COR-L47 (cell line): Measurements from ENCODE around the gene MPP3.
"Not testable (repeated sequence)": the region's sequence is repeated elsewhere in the genome, so short reads cannot be mapped to it uniquely, and the experiment has no call there.

ENCODE experiments used
- DNase-seq: peaks from one replicate; lab custom pipeline; 2025; lab: John Stamatoyannopoulos, UW

MPP3 gene

DNA sequence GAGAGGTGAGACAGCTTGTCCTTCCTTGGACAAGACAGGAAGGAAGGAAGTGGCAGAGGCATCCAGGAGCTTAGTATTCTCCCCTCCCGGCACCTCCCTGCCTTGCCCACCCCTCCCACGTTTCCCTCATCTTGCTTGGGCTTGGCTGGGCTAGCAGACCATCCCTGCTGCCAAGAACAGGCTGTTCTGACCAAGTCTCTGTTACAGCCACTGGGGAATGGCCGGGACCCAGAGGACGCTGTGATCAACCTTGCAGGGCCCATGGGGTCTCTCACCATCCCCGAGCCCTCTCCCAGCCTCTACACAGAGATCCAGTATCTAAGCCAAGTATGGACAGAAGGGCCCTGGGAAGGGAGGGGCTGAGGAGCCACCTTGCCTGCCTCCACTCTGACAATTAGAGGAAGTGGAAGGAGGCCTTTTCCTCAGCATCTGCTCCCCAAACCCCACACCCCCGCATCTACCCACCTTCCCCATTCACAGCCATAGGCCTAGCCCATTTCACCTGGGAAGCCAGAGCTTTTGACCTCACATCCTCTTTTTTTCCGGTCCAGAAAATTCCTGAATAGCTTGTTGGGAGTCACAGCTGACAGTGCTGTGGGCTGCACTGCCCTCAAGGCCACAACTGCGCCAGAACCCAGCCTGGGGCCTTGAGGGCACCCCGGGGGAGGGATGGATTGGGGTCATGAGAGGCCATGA, 28.1 kb upstream of the MPP3 start:
- no peak for DNase-seq

DNA sequence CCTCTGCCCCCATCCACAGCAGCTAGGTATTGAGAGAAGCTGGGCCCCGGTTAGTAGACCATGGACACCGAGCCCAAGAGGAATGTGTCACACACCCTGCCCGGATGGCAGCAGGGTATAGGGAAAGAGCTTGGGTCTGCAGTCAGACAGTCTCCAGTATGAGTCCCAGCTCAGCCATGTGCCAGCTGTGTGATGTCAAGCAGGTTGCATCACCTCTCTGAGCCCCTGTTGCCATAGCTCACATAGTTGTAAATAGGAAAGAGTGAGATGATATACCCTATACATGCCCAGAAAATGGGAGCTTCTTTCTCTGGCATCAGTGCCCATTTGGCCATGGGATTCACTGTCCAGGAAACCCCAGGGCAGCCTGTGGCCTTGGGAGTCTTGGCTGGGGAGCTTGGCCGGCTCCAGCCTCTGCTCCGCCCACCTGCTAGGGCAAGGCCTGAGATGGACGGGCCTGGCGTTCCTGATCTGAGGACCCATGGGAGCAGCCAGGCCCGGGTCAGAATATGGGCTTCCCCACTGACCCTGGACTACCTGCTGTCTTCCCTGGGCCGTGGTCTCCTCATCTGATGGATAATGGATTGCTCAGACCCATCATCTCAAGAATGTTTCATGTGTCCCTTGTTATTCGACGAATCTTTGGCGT, 27.3 kb upstream of the MPP3 start:
- no peak for DNase-seq

DNA sequence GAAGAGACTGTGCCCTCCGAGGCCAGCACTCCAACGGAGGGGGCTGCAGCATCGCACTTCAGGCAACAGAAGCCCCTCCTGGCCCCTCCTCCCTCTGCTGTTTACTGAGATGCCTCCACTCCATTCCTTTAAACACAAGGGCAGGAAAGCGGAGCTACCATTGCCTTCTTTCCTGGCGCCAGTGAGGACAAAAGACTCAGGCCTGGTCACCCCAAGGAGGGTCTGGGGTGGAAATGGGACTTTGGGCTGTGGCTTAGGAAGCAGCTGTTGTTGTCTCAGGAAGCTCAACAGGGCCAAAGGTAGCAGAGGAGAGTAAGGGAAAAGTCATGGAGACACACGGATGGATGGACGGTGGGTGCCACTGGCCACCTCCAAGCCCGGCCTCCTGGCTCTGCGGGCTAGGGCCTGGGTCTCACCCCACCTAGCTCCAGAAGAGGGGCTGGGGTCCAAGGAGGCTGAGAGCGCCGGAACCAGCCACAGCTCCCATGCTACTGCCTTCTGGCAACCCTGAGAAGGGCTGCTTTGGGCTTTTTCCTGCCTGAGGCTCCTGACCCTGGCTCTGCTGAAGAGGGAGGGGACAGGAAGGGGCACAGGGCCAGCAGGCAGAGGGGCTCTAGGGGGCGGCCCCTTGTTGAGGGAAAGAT, 25.1 kb upstream of the MPP3 start:
- no peak for DNase-seq

DNA sequence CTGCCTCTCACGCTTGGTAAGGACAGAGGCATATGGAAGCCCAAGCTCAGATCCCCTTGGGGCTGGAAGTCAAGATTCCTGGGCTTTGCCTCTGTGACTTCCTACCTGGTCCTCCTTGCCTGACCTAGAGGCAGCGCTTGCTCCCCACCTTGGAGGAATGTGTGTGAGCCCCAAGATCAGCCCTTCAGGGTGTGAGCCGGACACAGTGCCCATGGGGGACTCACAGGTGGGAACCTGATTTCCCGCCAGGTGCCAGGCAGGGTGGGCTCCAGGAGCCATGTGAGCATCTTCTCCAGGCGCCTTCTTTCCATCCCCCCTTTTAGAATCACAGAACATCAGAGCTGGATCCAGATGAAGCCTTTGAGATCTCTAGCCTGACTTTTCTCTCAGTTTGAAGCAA, 24.2 kb upstream of the MPP3 start:
- DNase-seq, result no peak

DNA sequence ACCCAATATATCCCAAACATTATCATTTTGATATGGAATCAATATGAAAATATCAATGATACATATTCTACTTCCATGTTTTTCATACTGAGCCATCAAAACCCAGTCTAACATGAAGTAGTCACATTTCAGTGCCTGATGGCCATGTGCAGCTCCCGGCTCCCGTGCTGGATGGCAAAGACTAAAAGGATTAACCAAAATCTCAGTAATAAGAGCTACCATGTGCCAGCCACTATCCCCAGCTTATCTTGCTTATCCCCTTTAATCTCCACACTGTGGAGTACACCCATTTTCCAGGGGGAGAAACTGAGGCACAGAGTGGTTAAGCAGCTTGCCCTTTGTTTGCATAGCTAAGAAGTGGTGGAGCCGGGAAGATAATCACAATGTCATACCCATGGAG, 23.2 kb upstream of the MPP3 start:
- no peak for DNase-seq

DNA sequence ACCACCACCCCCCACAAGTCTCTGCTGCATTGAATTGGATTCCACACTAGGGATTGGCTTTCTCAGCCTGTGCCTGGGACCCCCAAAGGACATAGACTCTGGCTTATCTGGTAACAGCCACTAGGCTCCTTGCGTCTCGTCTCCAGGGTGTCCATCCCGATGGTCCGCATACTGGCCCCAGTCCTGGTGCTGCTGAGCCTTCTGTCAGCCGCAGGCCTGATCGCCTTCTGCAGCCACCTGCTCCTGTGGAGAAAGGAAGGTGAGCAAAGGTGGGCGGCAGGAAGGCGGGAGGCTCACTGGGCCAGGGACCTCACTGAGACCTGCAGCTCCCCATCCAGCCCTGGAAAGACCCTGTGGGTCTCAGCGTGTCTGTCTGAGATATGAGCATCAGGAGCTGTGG, 22.1 kb upstream of the MPP3 start:
- no peak for DNase-seq

DNA sequence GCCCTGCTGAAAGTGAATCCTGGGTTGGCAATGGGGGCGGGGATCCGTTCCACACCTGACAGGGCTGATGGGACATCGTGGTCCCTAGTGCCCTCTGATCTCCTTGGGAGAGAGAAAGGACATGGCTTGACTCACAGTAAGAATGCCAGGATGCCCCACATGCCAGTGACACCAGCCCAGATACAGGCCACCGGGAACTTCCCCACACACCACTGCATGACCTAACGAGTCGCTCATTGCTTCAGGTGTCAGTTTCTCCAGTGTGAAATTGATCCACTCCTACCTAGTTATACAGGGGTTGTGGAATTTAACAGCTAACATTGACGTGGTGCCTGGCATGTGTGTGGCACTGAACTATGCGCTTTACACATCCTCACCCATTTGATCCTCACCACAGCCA, 21.6 kb upstream of the MPP3 start:
- DNase-seq, result no peak

DNA sequence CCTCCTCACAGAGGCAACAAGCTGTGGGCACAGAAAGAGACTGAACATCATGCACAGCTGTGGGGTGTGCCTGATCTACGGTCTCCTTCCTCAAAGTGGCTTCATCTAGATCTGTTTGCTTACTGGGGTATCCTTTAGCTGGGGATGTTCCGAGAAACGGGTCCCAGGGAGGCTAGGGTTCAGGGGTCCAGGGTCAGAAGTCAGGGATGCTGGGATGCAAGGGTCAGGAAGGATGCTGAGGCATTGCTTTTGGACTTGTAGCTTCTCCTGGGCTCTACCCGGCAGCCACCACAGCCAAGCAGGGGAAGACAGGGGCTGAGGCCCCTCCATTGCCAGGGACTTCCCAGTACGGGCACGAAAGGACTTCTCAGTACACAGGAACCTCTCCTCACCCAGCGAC, 20.6 kb upstream of the MPP3 start:
- no peak for DNase-seq

DNA sequence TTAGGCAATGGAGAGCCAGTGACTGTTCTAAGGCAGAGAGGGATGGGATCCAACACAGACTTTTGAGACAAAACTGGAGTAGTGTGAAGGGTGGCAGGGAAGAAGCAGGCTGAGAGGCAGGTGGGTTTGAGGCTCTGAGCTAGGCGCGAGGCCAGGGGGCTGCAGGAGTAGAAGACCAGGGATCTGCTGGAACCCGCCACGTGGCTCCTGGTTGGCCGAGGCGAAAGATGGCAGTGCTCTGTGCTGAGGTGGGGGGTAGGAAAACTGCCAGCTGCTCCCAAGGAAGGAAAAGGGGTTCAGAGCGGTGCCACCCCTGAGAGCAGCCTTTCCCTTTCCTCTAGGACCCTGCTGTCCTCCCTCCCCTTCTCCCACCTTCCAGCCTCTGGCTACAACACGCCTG, 19.6 kb upstream of the MPP3 start:
- no peak for DNase-seq

DNA sequence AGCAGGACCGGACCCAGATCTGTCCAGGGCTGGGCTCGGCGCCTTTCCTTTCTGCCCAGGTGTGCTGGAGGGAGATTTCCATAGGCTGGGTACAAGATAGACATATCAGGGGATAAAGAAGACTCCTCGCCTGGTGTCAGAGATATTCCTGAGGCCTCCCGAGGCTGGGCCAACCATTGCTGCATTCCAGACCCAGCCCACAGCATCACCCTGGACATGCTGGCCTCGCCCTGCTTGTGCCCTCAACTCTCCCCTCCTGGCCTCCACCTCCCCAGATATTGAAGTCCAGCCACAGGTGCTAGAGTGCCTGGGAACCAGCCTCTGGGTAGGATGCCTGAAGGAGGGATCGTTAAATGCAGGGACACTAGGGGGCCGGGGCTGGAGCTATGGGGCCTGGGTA, 16.2 kb upstream of the MPP3 start:
- no peak for DNase-seq

DNA sequence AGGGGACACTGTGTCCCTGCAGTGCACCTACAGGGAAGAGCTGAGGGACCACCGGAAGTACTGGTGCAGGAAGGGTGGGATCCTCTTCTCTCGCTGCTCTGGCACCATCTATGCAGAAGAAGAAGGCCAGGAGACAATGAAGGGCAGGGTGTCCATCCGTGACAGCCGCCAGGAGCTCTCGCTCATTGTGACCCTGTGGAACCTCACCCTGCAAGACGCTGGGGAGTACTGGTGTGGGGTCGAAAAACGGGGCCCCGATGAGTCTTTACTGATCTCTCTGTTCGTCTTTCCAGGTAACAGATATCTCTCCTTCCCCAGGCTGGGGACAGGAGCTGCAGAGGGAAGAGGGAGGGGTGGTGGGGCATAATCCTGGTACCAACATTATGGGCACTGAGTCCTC, 15.7 kb upstream of the MPP3 start:
- DNase-seq, result no peak

DNA sequence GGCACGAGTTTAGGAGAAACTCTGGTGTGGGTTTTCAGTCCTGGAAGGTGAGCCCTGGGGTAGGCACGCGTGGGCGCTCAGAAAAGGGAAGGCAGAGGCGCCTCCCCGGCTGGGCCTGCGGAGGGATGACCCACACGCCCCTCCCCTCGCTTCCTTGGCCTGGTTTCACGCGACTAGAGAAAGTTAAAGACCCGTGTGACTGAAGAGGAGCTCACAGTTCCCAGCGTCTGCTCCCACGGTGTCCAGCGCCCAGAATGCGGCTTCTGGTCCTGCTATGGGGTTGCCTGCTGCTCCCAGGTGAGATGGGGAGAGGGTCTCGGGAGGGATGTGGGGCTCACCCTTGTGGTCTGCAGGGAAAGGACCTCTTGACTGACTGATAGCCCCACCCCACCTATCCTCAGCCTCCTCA, 14.0 kb upstream of the MPP3 start, which contains the start of gene CD300LG:
Gene CD300LG (plus strand): TSS at position 214 of the 409 bp plus-strand sequence. CDS start 41 bp downstream, at position 255.
- DNase-seq, result no peak

DNA sequence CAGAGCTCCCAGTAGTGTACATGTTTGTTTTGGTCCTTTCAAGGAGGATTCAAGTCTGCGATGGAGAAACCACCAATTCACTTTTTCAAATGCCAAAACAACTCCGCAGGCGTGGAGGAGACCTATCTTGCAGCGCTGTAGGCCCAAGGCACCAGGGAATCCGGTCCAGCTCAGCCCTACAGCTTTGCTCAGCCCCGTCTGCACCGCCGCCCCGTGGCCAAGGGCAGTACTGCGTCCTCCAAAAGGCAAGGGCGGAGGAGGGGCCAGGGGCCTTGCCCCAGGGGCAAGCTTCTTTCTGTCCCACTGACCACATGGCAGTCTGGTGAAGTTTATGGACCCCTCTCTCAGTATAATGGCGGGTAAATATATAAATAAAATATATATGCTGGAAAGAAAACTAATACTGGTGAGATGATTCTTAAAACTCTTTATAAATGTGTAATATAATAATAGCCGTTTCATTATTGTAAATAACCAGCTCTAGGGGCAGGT, 13.3 kb upstream of the MPP3 start:
- peak; percentile 28 for DNase-seq

DNA sequence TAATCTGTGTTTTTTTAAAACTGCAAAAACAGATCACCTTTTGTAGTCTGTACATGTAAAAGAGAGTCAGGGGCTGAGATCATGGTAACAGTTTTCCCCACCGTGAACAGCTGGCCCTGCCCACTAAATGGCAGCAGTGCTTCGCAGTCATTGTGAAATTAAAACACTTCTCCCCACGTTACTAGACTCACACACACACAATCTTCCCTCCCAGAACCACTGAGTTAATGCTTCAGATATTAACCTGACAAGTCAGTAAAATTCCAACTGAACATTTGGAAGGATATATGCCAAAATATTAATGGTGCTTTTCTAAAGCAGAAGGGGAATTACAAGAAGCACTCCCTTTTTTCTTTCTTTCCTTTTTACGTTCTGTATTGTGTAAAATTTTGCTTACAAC, 12.8 kb upstream of the MPP3 start:
- no peak for DNase-seq

DNA sequence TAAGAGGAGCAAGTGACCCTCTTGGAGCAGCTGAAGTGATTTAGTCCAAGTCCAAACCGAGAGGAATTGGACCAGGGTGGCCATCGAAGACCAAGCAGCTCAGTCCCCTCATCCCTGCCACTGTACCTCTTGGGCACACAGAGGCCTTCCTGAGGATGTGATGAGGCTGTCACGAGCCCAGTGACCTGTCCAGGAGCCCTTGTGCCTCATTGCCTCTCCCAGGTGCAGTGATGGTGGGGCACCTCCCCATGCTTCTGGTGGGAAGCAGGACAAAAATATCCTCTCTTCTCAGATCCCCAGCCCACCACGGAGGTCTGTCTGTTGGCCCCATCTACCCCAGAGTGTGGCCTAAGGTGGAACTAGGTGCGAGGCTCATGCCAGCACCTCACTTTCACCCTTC, 11.3 kb upstream of the MPP3 start:
- DNase-seq, result no peak

DNA sequence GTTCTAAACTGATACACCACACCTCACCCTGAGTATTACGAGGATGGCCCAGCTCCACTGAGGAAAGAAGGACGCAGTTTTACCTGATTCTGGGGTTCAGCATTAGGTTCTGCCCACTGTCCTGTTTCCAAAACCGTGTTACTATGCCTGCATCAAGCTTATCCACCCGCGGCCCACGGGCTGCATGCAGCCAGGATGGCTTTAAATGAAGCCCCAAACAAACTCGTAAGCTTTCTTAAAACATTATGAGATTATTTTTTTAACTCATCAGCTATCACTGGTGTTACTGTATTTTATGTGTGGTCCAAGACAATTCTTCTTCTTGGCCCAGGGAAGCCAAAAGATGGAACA, 10.0 kb upstream of the MPP3 start:
- no peak for DNase-seq

DNA sequence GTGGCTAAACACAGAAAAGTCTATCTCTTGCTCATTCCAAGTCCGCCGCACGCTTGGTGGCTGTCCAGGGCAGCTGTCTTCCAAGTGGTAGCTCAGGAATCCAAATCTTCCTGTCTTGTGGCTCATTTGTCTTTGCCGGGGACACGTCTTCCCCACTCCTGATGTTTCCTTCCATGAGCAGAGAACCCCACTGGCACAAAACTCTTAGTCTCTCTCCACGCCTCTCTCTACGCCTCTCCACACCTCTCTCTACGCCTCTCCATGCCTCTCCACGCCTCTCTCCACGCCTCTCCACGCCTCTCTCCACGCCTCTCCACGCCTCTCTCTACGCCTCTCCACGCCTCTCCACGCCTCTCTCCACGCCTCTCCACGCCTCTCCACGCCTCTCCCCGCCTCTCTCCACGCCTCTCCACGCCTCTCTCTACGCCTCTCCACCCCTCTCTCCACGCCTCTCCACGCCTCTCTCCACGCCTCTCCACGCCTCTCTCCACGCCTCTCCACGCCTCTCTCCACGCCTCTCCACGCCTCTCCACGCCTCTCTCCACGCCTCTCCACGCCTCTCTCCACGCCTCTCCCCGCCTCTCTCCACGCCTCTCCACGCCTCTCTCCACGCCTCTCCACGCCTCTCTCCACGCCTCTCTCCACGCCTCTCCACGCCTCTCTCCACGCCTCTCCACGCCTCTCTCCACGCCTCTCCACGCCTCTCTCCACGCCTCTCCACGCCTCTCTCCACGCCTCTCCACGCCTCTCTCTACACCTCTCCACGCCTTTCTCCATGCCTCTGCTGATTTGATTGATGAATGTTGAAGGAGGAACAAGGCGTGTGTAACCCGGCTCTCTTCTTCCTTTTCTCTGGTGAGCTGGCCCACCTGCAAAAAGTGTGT, 9.4 kb upstream of the MPP3 start:
- not testable (repeated sequence) for DNase-seq

DNA sequence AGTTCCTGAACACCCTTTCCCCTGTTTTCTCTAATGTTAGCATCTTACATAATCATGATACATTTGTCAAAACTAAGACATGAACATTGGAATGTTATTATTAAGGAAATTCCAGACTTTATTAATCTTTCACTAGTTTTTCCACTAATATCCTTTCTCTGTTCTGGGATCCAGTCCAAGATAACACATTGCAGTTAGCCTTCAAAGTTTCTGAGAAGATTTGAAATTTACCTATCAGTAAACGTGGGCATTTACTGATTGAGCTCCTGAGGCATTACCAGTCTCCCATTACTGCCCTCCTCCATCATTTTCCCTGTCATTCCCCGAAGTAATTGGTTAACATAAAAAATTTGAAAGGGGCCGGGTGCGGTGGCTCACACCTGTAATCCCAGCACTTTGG, 8.3 kb upstream of the MPP3 start:
- no peak for DNase-seq

DNA sequence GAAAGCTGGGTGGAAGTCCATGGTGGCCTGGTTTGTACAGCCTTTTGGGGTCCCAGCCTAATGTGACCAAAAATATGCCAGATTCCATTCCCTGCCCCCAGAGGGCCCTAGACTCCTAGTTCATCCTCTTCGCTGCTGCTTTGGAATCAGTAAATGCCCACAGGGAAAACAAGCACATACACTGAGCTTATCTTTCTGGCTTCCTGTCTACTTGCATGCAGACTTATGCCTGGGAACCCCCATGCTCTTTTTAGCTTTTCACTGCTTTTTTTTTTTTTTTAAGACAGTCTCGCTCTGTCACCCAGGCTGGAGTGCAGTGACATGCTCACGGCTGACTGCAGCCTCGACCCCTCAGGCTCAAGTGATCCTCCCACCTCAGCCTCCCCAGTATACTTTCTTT, 7.9 kb upstream of the MPP3 start:
- no peak for DNase-seq

DNA sequence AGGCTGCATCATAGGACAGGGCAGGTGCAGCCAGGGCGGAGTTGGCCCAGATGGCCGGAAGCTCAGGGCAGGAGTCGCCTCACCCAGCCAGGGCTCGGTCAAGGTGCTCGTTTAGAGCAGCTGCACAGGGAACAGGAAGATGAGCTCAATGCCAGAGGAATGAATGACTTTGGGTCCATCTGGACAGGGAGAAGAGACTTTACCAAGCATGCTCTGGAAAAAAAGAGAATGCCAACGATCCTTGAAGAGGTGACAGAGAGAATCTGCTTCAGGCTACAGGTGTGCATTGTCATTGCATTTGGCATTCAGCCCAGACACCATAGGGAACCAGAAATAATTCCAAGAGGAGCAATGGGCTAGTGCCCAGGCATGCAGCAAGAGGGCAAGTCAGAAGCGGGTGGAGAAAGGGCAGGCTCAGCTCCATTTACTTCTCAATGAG, 6.7 kb upstream of the MPP3 start:
- peak; percentile 95 for DNase-seq

DNA sequence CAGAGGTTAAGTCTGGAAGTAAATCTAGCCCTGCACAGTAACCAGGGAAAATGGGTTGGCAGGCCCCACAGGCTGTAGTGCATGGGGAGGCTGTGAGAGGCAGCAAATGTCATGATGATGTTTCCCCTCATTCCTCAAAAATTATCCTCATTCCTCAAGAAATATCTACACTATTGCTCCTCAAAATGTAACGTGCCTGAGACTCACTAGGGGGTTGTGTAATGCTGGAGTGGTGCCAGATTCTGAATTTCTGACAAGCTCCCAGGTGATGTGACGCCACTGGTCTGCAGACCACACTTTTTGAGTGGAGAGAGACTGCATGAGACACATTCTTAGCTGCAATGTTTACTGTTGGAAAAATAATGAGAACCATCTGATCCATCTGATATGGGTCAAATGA, 1.2 kb upstream of the MPP3 start:
- DNase-seq, result peak; percentile 33
